Measurements from ENCODE around the gene GBP7.

The GBP7 gene

GRCh38 chr1:89125240-89125912 is 50.4 kb downstream of the GBP7 start:
- no peak for DNase-seq (ENCODE audit: extremely low read depth, insufficient read length)
- Histone ChIP-seq H3K4me3 (replicated peaks; ENCODE audit: low read depth, low read length) (peak overlapping the region; percentile 58), H3K27me3 (replicated peaks; ENCODE audit: control insufficient read depth, insufficient read depth, low read length) (no peaks in the 10 kb centered on the region), H3K36me3 (ENCODE audit: control insufficient read depth, insufficient read depth, low read length) (no peaks in the 10 kb centered on the region)
- TF ChIP-seq, protein P1, sequence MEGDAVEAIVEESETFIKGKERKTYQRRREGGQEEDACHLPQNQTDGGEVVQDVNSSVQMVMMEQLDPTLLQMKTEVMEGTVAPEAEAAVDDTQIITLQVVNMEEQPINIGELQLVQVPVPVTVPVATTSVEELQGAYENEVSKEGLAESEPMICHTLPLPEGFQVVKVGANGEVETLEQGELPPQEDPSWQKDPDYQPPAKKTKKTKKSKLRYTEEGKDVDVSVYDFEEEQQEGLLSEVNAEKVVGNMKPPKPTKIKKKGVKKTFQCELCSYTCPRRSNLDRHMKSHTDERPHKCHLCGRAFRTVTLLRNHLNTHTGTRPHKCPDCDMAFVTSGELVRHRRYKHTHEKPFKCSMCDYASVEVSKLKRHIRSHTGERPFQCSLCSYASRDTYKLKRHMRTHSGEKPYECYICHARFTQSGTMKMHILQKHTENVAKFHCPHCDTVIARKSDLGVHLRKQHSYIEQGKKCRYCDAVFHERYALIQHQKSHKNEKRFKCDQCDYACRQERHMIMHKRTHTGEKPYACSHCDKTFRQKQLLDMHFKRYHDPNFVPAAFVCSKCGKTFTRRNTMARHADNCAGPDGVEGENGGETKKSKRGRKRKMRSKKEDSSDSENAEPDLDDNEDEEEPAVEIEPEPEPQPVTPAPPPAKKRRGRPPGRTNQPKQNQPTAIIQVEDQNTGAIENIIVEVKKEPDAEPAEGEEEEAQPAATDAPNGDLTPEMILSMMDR (IDR thresholded peaks at IDR 0.05; ENCODE audit: insufficient read depth, low read length, poor library complexity, severe bottlenecking), result no peak

GRCh38 chr1:89121641-89122040 is 54.2 kb downstream of the GBP7 start:
- TF ChIP-seq, protein P1 (IDR thresholded peaks at IDR 0.05; ENCODE audit: insufficient read depth, low read length, poor library complexity, severe bottlenecking), result no peak
- DNase-seq (ENCODE audit: extremely low read depth, insufficient read length), result no peak
- Histone ChIP-seq H3K27me3 (replicated peaks; ENCODE audit: control insufficient read depth, insufficient read depth, low read length) (no peaks in the 10 kb centered on the region), H3K4me3 (replicated peaks; ENCODE audit: low read depth, low read length) (no peak overlapping the region), H3K36me3 (ENCODE audit: control insufficient read depth, insufficient read depth, low read length) (no peaks in the 10 kb centered on the region)

- H3K4me3 ChIP-seq (replicated peaks; ENCODE audit: low read depth, low read length), result no peak overlapping the region
- H3K27me3 ChIP-seq (replicated peaks; ENCODE audit: control insufficient read depth, insufficient read depth, low read length), result no peaks in the 10 kb centered on the region
- H3K36me3 ChIP-seq (ENCODE audit: control insufficient read depth, insufficient read depth, low read length), result no peaks in the 10 kb centered on the region
- DNase-seq (ENCODE audit: extremely low read depth, insufficient read length), result no peak
- TF ChIP-seq, protein P1 (IDR thresholded peaks at IDR 0.05; ENCODE audit: insufficient read depth, low read length, poor library complexity, severe bottlenecking), result no peak
Measured at GRCh38 chr1:89114662-89115061, 61.1 kb downstream of the GBP7 start.

DNA sequence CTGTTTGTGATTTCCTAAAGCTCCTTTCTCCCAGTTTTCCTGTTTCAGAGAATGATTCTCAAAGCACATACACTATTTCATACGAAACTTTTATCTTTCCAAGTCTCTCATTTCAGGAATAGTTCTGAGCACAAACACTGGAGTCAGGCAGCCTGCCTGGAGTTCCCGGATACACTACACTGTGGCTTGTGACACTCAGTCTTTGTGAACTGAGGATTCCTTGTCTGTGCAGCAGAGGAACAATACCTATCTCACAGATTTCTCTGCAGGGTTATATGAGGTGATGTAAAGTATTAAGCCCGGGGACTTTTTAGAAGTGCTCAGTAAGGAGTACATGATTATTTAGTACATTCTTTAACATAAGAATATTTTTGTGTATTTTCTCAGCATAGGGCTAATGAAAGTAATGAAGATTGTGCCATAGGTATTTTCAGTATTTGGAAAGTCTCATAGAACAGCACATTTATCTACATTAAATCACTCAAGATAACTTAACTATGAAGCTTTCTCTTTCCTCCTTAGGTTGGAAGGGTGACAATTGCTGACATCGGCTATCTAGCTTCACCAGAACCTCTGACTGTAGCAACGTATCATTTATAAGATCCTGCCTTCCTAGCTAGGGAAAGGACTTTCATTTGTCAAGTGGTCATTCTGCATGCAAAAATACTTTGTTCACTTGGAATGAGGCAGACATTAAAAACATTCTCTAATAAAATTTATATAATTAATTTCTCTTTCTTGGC is 62.8 kb downstream of the GBP7 start:
- Histone ChIP-seq H3K27me3 (replicated peaks; ENCODE audit: control insufficient read depth, insufficient read depth, low read length) (no peaks in the 10 kb centered on the region), H3K4me3 (replicated peaks; ENCODE audit: low read depth, low read length) (no peak overlapping the region), H3K36me3 (ENCODE audit: control insufficient read depth, insufficient read depth, low read length) (no peaks in the 10 kb centered on the region)
- TF ChIP-seq, protein P1 (IDR thresholded peaks at IDR 0.05; ENCODE audit: insufficient read depth, low read length, poor library complexity, severe bottlenecking), result no peak
- DNase-seq (ENCODE audit: extremely low read depth, insufficient read length), result no peak

DNA sequence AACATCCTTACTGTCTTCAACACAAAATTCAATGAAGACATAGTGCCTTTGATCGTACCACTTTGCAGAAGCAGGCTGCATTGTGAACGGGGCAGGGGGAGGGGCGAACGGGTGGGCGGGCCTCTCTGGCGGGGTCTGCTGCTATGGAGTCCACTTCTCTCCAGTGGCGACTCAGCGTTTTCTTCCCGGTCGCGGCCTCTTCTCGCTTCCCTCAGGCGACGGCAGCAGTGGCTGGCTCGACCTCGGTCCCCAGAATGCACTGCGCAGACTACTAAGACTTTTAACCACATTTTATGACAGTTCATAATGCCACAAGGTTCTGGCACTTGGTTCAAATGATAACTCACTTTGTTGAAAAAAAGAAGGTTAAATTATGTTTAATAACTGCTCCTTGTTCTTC is 71.1 kb downstream of the GBP7 start:
- no peaks in the 10 kb centered on the region for H3K27me3 ChIP-seq (replicated peaks; ENCODE audit: control insufficient read depth, insufficient read depth, low read length)
- DNase-seq (ENCODE audit: extremely low read depth, insufficient read length), result no peak
- H3K4me3 ChIP-seq (replicated peaks; ENCODE audit: low read depth, low read length), result no peak overlapping the region
- TF ChIP-seq, protein P1 (IDR thresholded peaks at IDR 0.05; ENCODE audit: insufficient read depth, low read length, poor library complexity, severe bottlenecking), result no peak
- no peaks in the 10 kb centered on the region for H3K36me3 ChIP-seq (ENCODE audit: control insufficient read depth, insufficient read depth, low read length)

Measured in GM06990 (cell line).